Activated naive CD8-positive, alpha-beta T cell treated with anti-CD3 and anti-CD28 coated beads for 36 hours (primary cell): ENCODE results near the gene INTS6. TPM values are rescaled to one million over a fixed set of nuclear protein-coding genes. Genes with fewer than 3 reads are reported as not detected.

Experiments
- DNase-seq: peaks from one replicate; pipeline ENCODE4 v3.0.0; 2021
- H3K27ac Mint-ChIP-seq: one replicate; pipeline ENCODE4 v1.8.0; 2022; ENCODE audit warnings: mild to moderate bottlenecking, moderate library complexity, mixed read lengths
- H3K27me3 Mint-ChIP-seq: one replicate; pipeline ENCODE4 v1.8.0; 2022; ENCODE audit warnings: mild to moderate bottlenecking, mixed read lengths
- H3K36me3 Mint-ChIP-seq: one replicate; pipeline ENCODE4 v1.8.0; 2021; ENCODE audit warnings: mild to moderate bottlenecking, mixed read lengths
- H3K4me1 Mint-ChIP-seq: one replicate; pipeline ENCODE4 v1.8.0; 2021; ENCODE audit warnings: mixed read lengths
- H3K4me3 Mint-ChIP-seq: one replicate; pipeline ENCODE4 v1.8.0; 2022; ENCODE audit warnings: mild to moderate bottlenecking, moderate library complexity, mixed read lengths
- H3K9me3 Mint-ChIP-seq: one replicate; pipeline ENCODE4 v1.8.0; 2022; ENCODE audit warnings: mixed read lengths
- total RNA-seq, 2 experiments: library from RNA; stranded (reverse); gene quantifications; one replicate each; pipeline ENCODE4 v1.2.3, GENCODE V29; 2021

The INTS6 gene
- total RNA-seq, 2 experiments from 2014 or later, result 42.6 to 44.5 TPM

DNA sequence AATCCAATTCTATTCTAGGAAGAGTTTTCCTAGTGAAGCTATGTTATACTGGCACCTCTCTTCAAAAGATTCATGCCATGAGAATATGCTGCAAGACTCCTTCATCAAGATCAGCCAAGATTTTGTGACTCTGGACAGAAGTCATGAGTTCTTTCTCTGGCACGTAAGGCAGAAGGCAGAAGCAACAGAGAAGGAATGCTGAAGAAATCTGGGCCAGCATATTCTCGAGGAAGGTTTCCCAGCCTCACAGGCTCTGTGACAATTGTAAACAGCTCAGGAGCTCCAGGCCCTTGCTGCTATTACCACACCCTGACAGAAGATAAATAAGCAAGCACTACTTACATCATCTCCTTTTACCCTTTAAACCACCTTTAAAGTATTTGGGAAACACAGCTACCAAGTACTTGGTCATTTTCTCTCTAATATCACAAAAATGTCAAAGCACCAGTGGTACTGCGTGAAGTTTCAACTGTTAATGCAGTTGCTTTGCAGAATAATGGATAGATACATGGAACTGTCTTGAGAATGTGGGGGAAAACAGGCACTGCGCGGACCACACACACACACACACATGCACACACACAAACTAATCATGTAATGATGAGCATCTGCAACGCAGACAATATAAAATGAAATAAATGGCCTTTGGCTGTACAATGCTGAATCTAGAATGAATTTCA is 55.4 kb downstream of the INTS6 start:
- Mint-ChIP-seq H3K27ac (no peak overlapping the region), H3K36me3 (peaks cover 40% of the 10 kb centered on the region), H3K9me3 (peaks cover 5% of the 10 kb centered on the region), H3K4me3 (no peak overlapping the region), H3K27me3 (no peaks in the 10 kb centered on the region), H3K4me1 (peaks cover 36% of the 10 kb centered on the region)
- DNase-seq, result no peak

GRCh38 chr13:51396352-51396751 is 56.5 kb downstream of the INTS6 start:
- H3K9me3 Mint-ChIP-seq, result peaks cover 5% of the 10 kb centered on the region
- peaks cover 37% of the 10 kb centered on the region for H3K36me3 Mint-ChIP-seq
- DNase-seq, result no peak
- peaks cover 38% of the 10 kb centered on the region for H3K4me1 Mint-ChIP-seq
- H3K4me3 Mint-ChIP-seq, result no peak overlapping the region
- H3K27me3 Mint-ChIP-seq, result no peaks in the 10 kb centered on the region
- peak overlapping the region; percentile 72 for H3K27ac Mint-ChIP-seq

DNA sequence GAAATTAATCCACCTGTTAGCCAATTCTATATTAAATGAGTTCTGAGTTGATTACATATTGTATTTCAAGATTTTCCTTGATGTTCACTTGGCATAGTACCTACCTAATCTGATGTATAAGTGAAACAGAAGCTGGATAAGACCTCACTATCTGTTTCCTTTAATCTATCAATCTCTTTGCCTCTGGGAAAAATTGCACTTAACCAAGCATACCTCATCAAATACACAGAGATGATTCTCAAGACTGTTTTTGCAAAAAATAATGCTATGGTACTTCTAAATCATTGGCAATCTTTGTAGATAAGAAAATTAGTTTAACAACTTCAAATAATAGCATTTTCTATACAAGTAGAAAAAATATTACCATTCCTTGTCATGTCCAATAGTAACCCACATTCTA is 58.1 kb downstream of the INTS6 start:
- H3K4me3 Mint-ChIP-seq, result no peak overlapping the region
- H3K4me1 Mint-ChIP-seq, result peaks cover 34% of the 10 kb centered on the region
- H3K9me3 Mint-ChIP-seq, result no peaks in the 10 kb centered on the region
- DNase-seq, result no peak
- peaks cover 29% of the 10 kb centered on the region for H3K36me3 Mint-ChIP-seq
- no peaks in the 10 kb centered on the region for H3K27me3 Mint-ChIP-seq
- no peak overlapping the region for H3K27ac Mint-ChIP-seq

- Mint-ChIP-seq H3K27me3 (no peaks in the 10 kb centered on the region), H3K9me3 (no peaks in the 10 kb centered on the region)
These were observed 67.7 kb downstream of the INTS6 start for GRCh38 chr13:51385114-51385513.

DNA sequence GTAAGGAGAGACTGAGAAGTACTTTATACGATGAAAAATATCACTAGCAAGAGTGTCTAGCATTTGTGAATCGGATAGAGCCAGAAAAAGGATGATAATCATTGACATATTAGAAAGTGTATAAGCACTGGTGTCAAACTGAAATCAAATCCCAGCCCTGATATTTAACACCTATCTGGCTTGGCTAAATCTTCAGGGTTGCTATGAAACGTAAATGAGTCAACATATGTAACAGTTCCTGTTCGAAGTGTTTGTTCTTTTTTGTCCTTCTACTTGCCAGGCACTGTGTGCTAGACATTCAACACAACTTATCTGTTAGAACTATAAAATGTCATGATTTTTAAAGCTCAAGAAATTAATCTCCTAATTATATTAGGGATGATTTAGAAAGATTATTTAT is 72.6 kb downstream of the INTS6 start:
- peaks cover 19% of the 10 kb centered on the region for H3K36me3 Mint-ChIP-seq
- H3K27me3 Mint-ChIP-seq, result no peaks in the 10 kb centered on the region
- DNase-seq, result no peak
- no peak overlapping the region for H3K4me3 Mint-ChIP-seq
- peaks cover 2% of the 10 kb centered on the region for H3K4me1 Mint-ChIP-seq
- H3K9me3 Mint-ChIP-seq, result no peaks in the 10 kb centered on the region
- H3K27ac Mint-ChIP-seq, result no peak overlapping the region

More at GRCh38 chr13:51385114-51385513, 67.7 kb downstream of the INTS6 start:
- Mint-ChIP-seq H3K27ac (no peak overlapping the region), H3K4me3 (no peak overlapping the region), H3K4me1 (peaks cover 2% of the 10 kb centered on the region), H3K36me3 (peaks cover 23% of the 10 kb centered on the region)
- no peak for DNase-seq

DNA sequence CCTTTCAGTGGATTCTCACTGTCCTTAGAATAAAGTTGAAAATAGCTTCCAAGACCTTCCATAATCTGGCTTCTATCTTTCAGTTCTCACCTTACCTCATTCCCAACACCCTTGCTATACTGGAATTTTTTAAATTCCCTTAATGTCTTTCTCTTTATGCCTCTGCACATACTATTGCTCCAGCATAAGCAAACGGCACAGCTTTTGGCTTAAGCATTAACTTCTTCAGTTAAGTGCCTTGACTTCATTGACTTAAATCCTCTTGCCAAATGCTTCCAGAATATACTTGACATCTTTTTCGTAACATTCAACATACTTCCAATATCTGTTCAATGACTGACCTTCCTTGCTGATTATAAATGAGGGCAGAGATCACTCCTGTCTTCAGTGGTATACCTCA is 79.4 kb downstream of the INTS6 start:
- no peak overlapping the region for H3K4me3 Mint-ChIP-seq
- no peak for DNase-seq
- H3K4me1 Mint-ChIP-seq, result peaks cover 5% of the 10 kb centered on the region
- peaks cover 21% of the 10 kb centered on the region for H3K36me3 Mint-ChIP-seq
- no peaks in the 10 kb centered on the region for H3K27me3 Mint-ChIP-seq
- H3K27ac Mint-ChIP-seq, result no peak overlapping the region
- H3K9me3 Mint-ChIP-seq, result no peaks in the 10 kb centered on the region

GRCh38 chr13:51371768-51372399 is 81.0 kb downstream of the INTS6 start:
- H3K4me3 Mint-ChIP-seq, result no peak overlapping the region
- no peaks in the 10 kb centered on the region for H3K27me3 Mint-ChIP-seq
- H3K4me1 Mint-ChIP-seq, result peaks cover 5% of the 10 kb centered on the region
- no peak for DNase-seq
- H3K36me3 Mint-ChIP-seq, result peaks cover 15% of the 10 kb centered on the region
- H3K27ac Mint-ChIP-seq, result no peak overlapping the region
- H3K9me3 Mint-ChIP-seq, result no peaks in the 10 kb centered on the region

GRCh38 chr13:51370811-51371210 is 82.0 kb downstream of the INTS6 start:
- Mint-ChIP-seq H3K27ac (no peak overlapping the region), H3K27me3 (no peaks in the 10 kb centered on the region), H3K36me3 (peaks cover 17% of the 10 kb centered on the region)

GRCh38 chr13:51370116-51370515 is 82.7 kb downstream of the INTS6 start:
- H3K36me3 Mint-ChIP-seq, result peaks cover 17% of the 10 kb centered on the region
- no peaks in the 10 kb centered on the region for H3K27me3 Mint-ChIP-seq
- H3K4me3 Mint-ChIP-seq, result no peak overlapping the region
- H3K4me1 Mint-ChIP-seq, result peaks cover 5% of the 10 kb centered on the region
- H3K27ac Mint-ChIP-seq, result peak overlapping the region; percentile 38
- no peaks in the 10 kb centered on the region for H3K9me3 Mint-ChIP-seq
- no peak for DNase-seq

More at GRCh38 chr13:51370811-51371210, 82.0 kb downstream of the INTS6 start:
- no peak overlapping the region for H3K4me3 Mint-ChIP-seq
- H3K9me3 Mint-ChIP-seq, result no peaks in the 10 kb centered on the region
- peaks cover 5% of the 10 kb centered on the region for H3K4me1 Mint-ChIP-seq
- DNase-seq, result no peak

DNA sequence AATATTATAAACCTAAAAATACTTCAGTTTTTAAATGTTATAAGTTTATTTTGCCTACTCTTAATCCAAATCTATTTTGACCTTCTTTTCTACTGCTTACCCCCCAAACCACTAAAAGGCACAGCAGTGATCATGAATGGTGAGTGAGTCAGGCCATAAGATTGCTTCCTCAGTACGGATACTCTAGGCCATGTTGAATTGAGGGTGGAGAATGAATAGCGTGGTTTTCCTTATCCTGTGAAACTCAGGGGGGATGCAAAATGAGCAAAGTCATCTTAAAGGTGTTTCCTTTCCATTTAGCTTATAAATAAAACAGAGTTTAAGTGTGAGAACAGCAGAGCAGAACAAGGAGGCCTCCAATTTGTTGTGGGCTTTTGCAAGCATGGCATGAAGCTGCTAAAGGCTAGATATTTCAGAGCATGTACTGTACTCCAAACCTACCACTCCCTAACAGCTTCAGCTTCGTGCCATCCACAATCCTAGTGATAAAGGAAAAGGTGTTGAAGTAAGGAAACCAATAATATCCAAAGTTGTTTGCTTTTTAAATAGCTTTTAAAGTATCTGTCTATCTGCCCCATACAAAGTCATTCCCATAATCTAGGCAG is 88.3 kb downstream of the INTS6 start:
- no peak overlapping the region for H3K4me3 Mint-ChIP-seq
- no peaks in the 10 kb centered on the region for H3K9me3 Mint-ChIP-seq
- DNase-seq, result no peak
- H3K4me1 Mint-ChIP-seq, result peaks cover 17% of the 10 kb centered on the region
- no peaks in the 10 kb centered on the region for H3K27me3 Mint-ChIP-seq
- peak overlapping the region; percentile 6 for H3K27ac Mint-ChIP-seq
- peaks cover 36% of the 10 kb centered on the region for H3K36me3 Mint-ChIP-seq

- H3K36me3 Mint-ChIP-seq, result peaks cover 31% of the 10 kb centered on the region
- peak overlapping the region; percentile 65 for H3K27ac Mint-ChIP-seq
- DNase-seq, result no peak
- H3K27me3 Mint-ChIP-seq, result no peaks in the 10 kb centered on the region
- H3K4me1 Mint-ChIP-seq, result peaks cover 17% of the 10 kb centered on the region
- no peaks in the 10 kb centered on the region for H3K9me3 Mint-ChIP-seq
- H3K4me3 Mint-ChIP-seq, result no peak overlapping the region
These were observed 89.2 kb downstream of the INTS6 start for GRCh38 chr13:51363625-51364024.

DNA sequence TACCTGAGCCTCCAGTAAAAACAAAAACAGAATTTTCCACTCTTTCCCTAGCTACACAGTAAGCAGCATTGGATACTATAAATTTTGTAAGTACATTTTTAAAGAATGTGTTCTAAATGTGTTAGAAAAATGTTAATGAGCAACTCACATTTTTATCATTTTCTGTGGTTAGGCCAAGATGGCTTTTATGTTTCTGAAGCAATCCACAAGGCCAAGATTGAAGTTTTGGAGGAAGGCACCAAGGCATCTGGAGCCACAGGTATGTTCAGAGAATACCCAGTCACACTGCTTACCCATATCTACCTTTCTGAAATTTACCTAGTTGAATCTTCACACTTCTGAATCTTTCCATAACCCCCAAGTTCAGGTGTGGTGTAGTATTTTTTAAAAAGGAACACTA is 91.7 kb downstream of the INTS6 start:
- H3K27ac Mint-ChIP-seq, result no peak overlapping the region
- H3K27me3 Mint-ChIP-seq, result no peaks in the 10 kb centered on the region
- DNase-seq, result no peak
- H3K4me1 Mint-ChIP-seq, result peaks cover 17% of the 10 kb centered on the region
- H3K9me3 Mint-ChIP-seq, result no peaks in the 10 kb centered on the region
- no peak overlapping the region for H3K4me3 Mint-ChIP-seq
- H3K36me3 Mint-ChIP-seq, result peaks cover 26% of the 10 kb centered on the region

DNA sequence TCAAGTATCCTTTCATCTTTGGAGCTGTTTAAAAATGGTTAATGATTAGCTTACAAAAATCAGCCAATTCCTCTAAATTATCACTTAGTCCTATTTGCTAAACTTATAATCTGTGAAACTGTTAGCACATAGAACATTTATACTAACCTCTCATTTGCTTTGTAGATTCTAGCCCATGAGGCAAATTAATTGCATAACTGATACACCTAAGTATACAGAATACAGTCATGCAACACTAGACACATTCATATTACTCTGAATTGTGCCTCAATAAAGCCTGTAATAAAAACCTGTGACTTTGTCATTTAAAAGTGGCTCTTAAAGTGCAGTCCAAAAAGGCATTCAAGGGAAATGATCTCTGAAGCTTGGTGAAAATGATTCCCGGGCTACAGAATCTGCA is 92.3 kb downstream of the INTS6 start:
- no peak overlapping the region for H3K4me3 Mint-ChIP-seq
- DNase-seq, result no peak
- no peaks in the 10 kb centered on the region for H3K27me3 Mint-ChIP-seq
- no peak overlapping the region for H3K27ac Mint-ChIP-seq
- H3K36me3 Mint-ChIP-seq, result peaks cover 26% of the 10 kb centered on the region
- no peaks in the 10 kb centered on the region for H3K9me3 Mint-ChIP-seq
- peaks cover 17% of the 10 kb centered on the region for H3K4me1 Mint-ChIP-seq

DNA sequence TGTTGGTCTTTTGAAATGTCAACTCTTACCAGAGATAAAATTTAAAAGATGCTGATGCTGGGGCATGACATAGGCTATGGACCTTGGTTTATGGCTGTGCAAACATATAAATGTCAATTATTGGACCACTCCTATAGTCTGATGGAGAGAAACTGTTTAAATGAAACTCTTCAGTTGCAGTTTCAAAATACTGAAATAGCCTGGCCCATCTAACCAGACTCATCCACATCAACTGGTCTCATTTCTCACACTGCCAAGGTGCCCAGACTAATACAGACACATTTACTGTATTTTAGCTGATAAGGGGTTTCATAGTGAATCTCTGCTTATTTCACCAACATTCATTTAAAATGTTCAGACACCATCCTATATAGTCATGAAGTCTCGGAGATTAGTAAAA is 93.5 kb downstream of the INTS6 start:
- Mint-ChIP-seq H3K4me3 (no peak overlapping the region), H3K27ac (no peak overlapping the region), H3K27me3 (no peaks in the 10 kb centered on the region), H3K36me3 (peaks cover 20% of the 10 kb centered on the region), H3K4me1 (peaks cover 11% of the 10 kb centered on the region), H3K9me3 (no peaks in the 10 kb centered on the region)
- DNase-seq, result no peak

DNA sequence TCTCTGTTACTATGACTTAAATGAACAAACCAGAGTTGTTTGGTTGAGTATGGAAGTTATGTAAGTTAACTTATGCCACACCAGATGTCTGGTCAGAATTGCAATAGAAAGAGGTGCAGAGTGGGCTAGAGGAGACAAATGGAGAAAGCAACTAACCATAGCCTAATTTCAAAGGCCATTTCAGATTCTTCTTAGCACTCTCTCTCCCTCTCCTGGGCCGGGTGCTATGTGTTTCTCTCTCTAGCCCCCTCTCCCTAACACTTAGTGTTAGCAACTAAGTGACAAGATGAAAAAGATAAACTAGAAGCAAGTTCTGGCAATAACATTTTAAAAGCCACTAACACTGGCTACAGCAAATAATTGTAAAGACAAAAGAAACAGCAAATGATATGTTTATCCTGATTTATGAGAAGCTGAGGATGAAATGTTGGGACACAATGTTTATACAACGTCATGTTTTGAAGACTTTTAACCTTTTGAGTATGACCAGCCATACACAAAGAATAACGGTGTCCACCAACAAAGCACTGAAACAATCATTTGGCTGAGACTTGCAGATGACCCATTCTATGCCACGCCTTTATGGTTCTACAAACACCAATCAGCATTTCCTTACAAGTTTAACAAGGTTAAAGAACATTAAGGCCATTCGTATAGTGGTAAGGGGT is 94.8 kb downstream of the INTS6 start:
- peaks cover 17% of the 10 kb centered on the region for H3K36me3 Mint-ChIP-seq
- DNase-seq, result no peak
- no peak overlapping the region for H3K4me3 Mint-ChIP-seq

More for the DNA sequence above, 94.8 kb downstream of the INTS6 start:
- no peaks in the 10 kb centered on the region for H3K9me3 Mint-ChIP-seq
- no peaks in the 10 kb centered on the region for H3K27me3 Mint-ChIP-seq
- H3K4me1 Mint-ChIP-seq, result peaks cover 2% of the 10 kb centered on the region
- no peak overlapping the region for H3K27ac Mint-ChIP-seq
